HFFc6 (cell line): ENCODE data around the gene ESPN. TPM values are rescaled to one million over a fixed set of nuclear protein-coding genes. Genes with fewer than 3 reads are reported as not detected.
"Not testable (repeated sequence)": the region's sequence is repeated elsewhere in the genome, so short reads cannot be mapped to it uniquely, and the experiment has no call there.

Source experiments
- DNase-seq: peaks from one replicate; pipeline ENCODE4 v3.0.0-alpha.2; 2018
- H3K27ac Mint-ChIP-seq: 2 replicates; pipeline ENCODE4 v1.8.0; 2020; ENCODE audit warnings: mild to moderate bottlenecking, mixed read lengths
- H3K27me3 Mint-ChIP-seq: 2 replicates; pipeline ENCODE4 v1.8.0; 2021; ENCODE audit warnings: mild to moderate bottlenecking, moderate library complexity, mixed read lengths; ENCODE audit not compliant: insufficient read depth
- H3K36me3 Mint-ChIP-seq: 2 replicates; pipeline ENCODE4 v1.8.0; 2021; ENCODE audit warnings: low read depth, mixed read lengths
- H3K4me1 Mint-ChIP-seq: 2 replicates; pipeline ENCODE4 v1.8.0; 2020; ENCODE audit warnings: low read depth, mixed read lengths
- H3K4me3 Mint-ChIP-seq: 2 replicates; pipeline ENCODE4 v1.8.0; 2020; ENCODE audit warnings: mild to moderate bottlenecking, moderate library complexity, mixed read lengths
- H3K9me3 Mint-ChIP-seq: 2 replicates; pipeline ENCODE4 v1.8.0; 2020; ENCODE audit warnings: mild to moderate bottlenecking, mixed read lengths
- total RNA-seq, 6 experiments: library from RNA; stranded (reverse); fragmentation: NEBNext Ultra II Directional; extraction: Animal tissue kit (Norgen Biotek cat#: 25700); gene quantifications; 2 replicates in 1 of 6; 3 replicates in 5 of 6; pipeline ENCODE4 v1.2.3, GENCODE V29; 2021
- TF ChIP-seq, protein P1 (sequence below): fragments of 200-600 bp; sonication (generic); IDR thresholded peaks from 2 replicates; pipeline ENCODE4 v1.5.0; 2021; ENCODE audit warnings: antibody characterized with exemption, mild to moderate bottlenecking

ESPN gene
- total RNA-seq, 6 experiments from 2014 or later: not detected

DNA sequence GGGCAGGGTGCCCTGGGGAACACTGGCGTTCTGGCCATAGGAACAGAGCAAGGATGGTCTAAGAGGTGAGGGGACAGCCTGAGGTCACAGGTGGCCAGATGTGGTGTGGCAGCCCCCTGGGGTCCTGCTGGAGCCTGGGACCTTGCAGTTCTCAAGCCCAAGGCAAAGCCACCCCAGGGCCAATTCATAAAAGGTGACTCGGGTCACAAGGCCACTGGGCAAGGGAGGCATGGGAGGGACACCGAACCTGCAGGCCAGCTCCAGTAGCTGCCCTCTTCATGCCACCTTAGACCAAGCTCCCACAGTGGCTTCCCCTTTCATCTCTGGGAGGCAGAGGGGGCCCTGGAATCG is 22.1 kb downstream of the ESPN start:
- Mint-ChIP-seq H3K27ac (no peak overlapping the region), H3K4me3 (no peak overlapping the region), H3K36me3 (no peaks in the 10 kb centered on the region), H3K9me3 (no peaks in the 10 kb centered on the region), H3K27me3 (peaks cover 32% of the 10 kb centered on the region), H3K4me1 (no peaks in the 10 kb centered on the region)
- no peak for DNase-seq
- TF ChIP-seq, protein P1, sequence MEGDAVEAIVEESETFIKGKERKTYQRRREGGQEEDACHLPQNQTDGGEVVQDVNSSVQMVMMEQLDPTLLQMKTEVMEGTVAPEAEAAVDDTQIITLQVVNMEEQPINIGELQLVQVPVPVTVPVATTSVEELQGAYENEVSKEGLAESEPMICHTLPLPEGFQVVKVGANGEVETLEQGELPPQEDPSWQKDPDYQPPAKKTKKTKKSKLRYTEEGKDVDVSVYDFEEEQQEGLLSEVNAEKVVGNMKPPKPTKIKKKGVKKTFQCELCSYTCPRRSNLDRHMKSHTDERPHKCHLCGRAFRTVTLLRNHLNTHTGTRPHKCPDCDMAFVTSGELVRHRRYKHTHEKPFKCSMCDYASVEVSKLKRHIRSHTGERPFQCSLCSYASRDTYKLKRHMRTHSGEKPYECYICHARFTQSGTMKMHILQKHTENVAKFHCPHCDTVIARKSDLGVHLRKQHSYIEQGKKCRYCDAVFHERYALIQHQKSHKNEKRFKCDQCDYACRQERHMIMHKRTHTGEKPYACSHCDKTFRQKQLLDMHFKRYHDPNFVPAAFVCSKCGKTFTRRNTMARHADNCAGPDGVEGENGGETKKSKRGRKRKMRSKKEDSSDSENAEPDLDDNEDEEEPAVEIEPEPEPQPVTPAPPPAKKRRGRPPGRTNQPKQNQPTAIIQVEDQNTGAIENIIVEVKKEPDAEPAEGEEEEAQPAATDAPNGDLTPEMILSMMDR: no peak

DNA sequence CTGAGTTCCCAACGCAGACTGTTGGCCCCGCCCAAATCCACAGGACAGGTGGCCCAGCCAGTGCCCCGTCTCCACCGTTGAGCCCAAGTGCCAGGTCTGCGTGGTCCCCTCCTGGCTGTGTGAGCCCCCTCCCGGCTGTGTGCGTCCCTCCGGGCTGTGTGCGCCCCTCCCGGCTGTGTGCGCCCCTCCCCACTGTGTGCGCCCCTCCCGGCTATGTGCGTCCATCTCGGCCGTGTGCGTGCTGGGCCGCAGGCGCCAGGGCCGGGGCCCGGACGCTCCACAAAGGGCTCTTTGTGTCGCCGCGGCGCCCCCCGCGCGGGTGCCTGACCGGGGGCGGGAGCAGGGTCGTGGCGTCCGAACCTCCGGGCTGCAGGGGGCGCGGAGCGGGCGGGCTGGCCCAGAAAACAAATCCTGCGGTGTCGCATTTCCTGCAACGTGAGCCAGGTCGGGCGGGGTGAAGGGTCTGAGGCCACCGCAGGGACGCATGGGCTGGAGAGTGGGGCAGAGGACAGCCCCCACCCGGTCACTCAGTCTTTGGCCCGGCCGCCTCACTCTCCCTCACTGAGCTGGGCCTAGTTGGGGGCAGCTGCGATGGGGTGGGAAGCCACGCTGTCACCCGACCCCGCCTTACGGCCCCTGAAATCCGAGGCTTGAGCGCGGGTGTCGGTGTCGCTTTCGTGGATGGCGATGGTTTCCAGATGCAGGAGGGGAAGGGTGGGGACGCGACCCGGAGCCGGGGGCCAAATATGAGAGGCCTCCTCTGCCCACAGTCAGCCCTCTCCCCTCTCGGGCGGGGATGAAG is 22.6 kb downstream of the ESPN start:
- no peaks in the 10 kb centered on the region for H3K9me3 Mint-ChIP-seq
- H3K4me3 Mint-ChIP-seq: no peak overlapping the region
- TF ChIP-seq, protein P1: no peak; the same call in 1 of the 2 replicates
- H3K27me3 Mint-ChIP-seq: peaks cover 33% of the 10 kb centered on the region
- no peak for DNase-seq
- H3K4me1 Mint-ChIP-seq: no peaks in the 10 kb centered on the region
- H3K27ac Mint-ChIP-seq: no peak overlapping the region
- no peaks in the 10 kb centered on the region for H3K36me3 Mint-ChIP-seq

DNA sequence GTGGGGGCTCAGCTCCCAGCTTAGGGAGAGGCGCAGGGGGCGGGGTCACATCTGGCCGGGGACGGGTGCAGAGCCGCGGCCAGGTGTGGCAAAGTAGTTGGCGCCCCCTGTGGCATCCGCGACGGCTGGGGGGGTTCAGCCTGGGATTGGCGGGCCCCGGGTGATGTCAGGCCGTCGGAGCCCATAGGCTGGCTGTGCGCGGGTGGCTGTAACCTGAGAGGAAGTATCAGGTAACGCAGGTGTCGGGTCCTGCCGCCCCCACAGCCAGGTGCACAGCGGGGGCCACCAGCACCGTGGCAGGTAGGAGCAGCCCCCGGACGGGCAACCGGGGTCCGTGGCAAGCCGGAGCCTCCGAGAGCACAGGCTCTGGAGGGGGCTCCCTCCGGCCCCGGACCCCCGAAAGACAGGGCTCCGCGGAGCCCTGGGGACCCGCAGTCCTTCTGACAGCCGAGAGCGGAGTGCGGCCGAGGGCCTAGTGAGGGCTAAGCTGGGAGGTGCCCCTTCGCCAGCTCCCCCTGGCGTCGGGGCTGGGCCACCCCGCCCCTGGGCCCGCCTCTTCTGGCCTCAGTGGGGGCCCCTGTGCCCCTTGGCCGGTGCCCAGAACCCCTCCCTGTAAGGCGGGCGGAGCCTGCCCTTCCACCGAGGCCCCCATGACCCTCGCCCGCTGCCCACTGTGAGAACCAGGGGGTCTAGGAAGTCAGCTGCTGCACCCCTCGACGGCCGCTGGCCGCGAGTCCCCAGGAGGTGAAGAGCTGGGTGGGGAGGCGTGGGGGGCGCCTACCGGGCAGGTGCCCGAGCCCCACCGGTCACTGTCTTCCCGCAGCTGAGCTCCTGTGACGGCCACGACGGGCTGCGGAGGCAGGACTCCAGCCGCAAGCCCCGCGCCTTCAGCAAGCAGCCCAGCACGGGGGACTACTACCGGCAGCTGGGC is 23.5 kb downstream of the ESPN start:
- no peak overlapping the region for H3K4me3 Mint-ChIP-seq
- peaks cover 41% of the 10 kb centered on the region for H3K27me3 Mint-ChIP-seq
- no peak overlapping the region for H3K27ac Mint-ChIP-seq
- TF ChIP-seq, protein P1: no peak; the same call in 1 of the 2 replicates
- H3K9me3 Mint-ChIP-seq: no peaks in the 10 kb centered on the region
- H3K36me3 Mint-ChIP-seq: no peaks in the 10 kb centered on the region
- no peaks in the 10 kb centered on the region for H3K4me1 Mint-ChIP-seq
- no peak for DNase-seq

DNA sequence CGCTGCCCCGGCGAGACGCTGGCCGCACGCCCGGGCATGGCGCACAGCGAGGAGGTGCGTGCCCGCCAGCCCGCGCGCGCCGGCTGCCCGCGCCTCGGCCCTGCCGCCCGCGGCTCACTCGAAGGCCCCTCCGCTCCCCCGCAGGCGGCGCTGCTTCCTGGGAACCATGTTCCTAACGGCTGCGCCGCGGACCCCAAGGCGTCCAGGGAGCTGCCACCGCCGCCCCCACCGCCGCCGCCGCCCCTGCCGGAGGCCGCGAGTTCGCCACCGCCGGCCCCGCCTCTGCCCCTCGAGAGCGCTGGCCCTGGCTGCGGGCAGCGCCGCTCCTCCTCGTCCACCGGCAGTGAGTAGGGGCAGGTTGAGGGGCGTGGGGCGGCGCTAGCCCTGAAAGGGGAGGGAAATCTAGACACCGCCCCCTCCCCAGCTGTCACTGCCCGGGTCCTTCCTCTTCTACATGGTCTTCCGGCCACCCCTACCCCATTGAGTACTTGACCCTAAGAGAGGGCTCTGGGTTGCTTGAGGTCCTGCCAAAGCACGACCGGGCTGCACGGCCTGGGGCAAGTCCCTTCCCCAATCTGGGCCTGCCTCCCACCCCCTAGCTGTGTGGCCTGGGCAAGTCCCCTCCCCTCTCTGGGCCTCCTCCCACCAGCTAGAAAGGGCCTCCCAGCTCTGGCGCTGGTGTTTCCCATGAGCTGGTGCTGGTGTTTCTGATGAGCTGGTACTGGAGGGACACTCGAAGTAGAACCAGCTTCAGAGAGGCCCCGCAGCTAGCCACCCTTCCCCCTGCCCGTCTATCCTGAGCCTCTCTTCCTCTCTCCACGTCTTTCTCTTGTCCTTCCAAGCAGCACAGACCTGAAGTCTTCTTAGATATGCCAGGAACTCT is 24.4 kb downstream of the ESPN start:
- Mint-ChIP-seq H3K4me1 (no peaks in the 10 kb centered on the region), H3K36me3 (no peaks in the 10 kb centered on the region), H3K4me3 (no peak overlapping the region), H3K9me3 (no peaks in the 10 kb centered on the region), H3K27me3 (peaks cover 48% of the 10 kb centered on the region), H3K27ac (no peak overlapping the region)
- TF ChIP-seq, protein P1: no peak
- DNase-seq: no peak

DNA sequence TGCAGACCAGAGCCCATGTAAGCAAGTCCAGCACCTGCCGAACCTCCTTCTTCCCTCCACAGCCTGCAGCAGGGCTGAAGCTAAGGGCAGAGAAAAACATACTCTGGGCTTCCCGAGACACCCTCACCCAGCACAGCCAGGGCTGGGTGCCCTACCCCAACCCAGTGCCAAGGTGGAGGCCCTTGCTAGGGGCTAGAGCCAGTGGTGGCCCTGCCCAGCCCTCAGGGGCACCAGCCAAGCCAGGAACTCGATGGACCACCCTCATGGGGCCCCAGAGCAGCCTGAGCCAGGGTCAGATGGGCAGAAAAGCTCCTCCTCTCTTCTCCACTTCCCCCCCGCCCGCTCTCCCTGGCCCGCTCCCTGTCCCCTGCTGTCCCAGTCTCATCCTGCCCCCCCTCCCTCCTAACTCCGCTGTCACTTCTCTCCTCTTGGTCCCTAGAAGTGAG is 25.5 kb downstream of the ESPN start:
- Mint-ChIP-seq H3K4me3 (no peak overlapping the region), H3K27ac (no peak overlapping the region), H3K36me3 (no peaks in the 10 kb centered on the region), H3K4me1 (no peaks in the 10 kb centered on the region), H3K9me3 (no peaks in the 10 kb centered on the region), H3K27me3 (peaks cover 45% of the 10 kb centered on the region)
- TF ChIP-seq, protein P1: no peak
- DNase-seq: no peak

DNA sequence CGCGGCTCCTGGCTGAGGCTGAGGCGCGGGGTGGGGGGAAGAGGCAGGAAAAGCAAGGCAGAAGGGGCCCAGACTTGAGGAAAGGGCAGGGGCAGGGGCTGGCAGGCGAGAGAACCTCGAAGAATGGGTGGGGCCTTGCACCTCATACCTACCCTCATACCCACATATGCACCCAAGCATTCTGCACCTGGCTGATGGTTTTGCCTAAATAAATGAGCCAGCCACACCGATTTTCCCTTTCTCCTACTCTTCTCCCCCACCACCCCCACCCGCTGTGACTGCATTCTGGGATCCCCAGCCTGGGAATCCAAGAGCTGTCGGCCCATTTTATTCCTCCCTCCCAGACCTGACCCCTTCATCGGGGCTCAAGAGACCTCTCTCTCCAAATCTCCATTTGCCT is 25.9 kb downstream of the ESPN start:
- H3K4me3 Mint-ChIP-seq, H3K36me3 Mint-ChIP-seq, DNase-seq, H3K4me1 Mint-ChIP-seq, H3K9me3 Mint-ChIP-seq, H3K27ac Mint-ChIP-seq: not testable (repeated sequence)
- H3K27me3 Mint-ChIP-seq: peaks cover 43% of the 10 kb centered on the region
